HCT116 (cell line): ENCODE measurements around the gene MDFI. TPM values are rescaled to one million over a fixed set of nuclear protein-coding genes. Genes with fewer than 3 reads are reported as not detected.

Source experiments
- ATAC-seq: fragments of 200-7000 bp; cut with Tn5 transposase; 2 replicates; pipeline ENCODE4 v1.9.1; 2020; ENCODE audit warnings: mild to moderate bottlenecking, moderate library complexity
- BruUV-seq: library from RNA; stranded (reverse); fragments of 400-500 nt; replicated peaks from 2 replicates; lab custom pipeline; 2021; lab: Mats Ljungman, UMichigan
- CTCF ChIA-PET: fragments of 300-600 bp; sonication (Branson Sonifier 250); formaldehyde crosslinking; loops from one replicate; lab custom pipeline; 2021; ENCODE audit warnings: antibody characterized with exemption; lab: Charles Lee
- POLR2A ChIA-PET: fragments of 300-600, 350-600 bp; sonication (Branson Sonifier 250); formaldehyde crosslinking; loops from one replicate; lab custom pipeline; 2021; ENCODE audit warnings: antibody characterized with exemption; lab: Charles Lee
- RAD21 ChIA-PET, 2 experiments: fragments of 300-600 bp; sonication (Branson Sonifier 250); formaldehyde crosslinking; loops; one replicate each; lab custom pipeline; 2023; ENCODE audit warnings: low total read pairs in 2 of 2; ENCODE audit not compliant: uncharacterized antibody in 2 of 2, unreplicated experiment in 2 of 2, low non-redundant PET in 1 of 2; lab: Charles Lee
- DNase-seq: peaks from one replicate; pipeline ENCODE4 v3.0.0-alpha.2; 2010; ENCODE audit warnings: low read depth, low spot score
- H2AFZ ChIP-seq: fragments of 200-600 bp; shearing (Covaris generic), sonication (generic); 2 replicates; pipeline ENCODE4 v1.6.1; 2017; ENCODE audit warnings: low read depth, mixed run types, mixed read lengths, antibody characterized with exemption, low read length; ENCODE audit not compliant: poor library complexity, severe bottlenecking
- H3K27ac ChIP-seq: 2 replicates; pipeline ENCODE4 v1.5.1; 2012; ENCODE audit warnings: low read depth, low read length
- H3K27me3 ChIP-seq: fragments of 200-600 bp; sonication (generic); 2 replicates; pipeline ENCODE4 v1.6.1; 2016; ENCODE audit warnings: mixed run types, low read length, mixed read lengths; ENCODE audit not compliant: insufficient read depth
- H3K36me3 ChIP-seq, 2 experiments: fragments of 200-500 bp in 1 of 2; fragments of 200-600 bp in 1 of 2; sonication (Bioruptor generic) in 1 of 2; sonication (generic) in 1 of 2; 2 replicates each; pipeline versions ENCODE4 v1.5.1 to v1.6.1; 2014 to 2016; ENCODE audit warnings: low read length in 2 of 2, inconsistent platforms in 1 of 2, mixed read lengths in 1 of 2, mixed run types in 1 of 2; ENCODE audit not compliant: insufficient read depth in 2 of 2, control insufficient read depth in 1 of 2
- H3K4me1 ChIP-seq, 2 experiments: fragments of 200-600 bp in 1 of 2; sonication (generic) in 1 of 2; 2 replicates each; pipeline versions ENCODE4 v1.5.1 to v1.6.1; 2012 to 2017; ENCODE audit warnings: low read length in 2 of 2, inconsistent platforms in 1 of 2, mild to moderate bottlenecking in 1 of 2, mixed read lengths in 1 of 2, mixed run types in 1 of 2, moderate library complexity in 1 of 2; ENCODE audit not compliant: insufficient read depth in 2 of 2, control insufficient read depth in 1 of 2
- H3K4me2 ChIP-seq: fragments of 200-600 bp; sonication (generic); 2 replicates; pipeline ENCODE4 v1.6.1; 2017; ENCODE audit warnings: mixed run types, low read length, mixed read lengths
- H3K4me3 ChIP-seq, 2 experiments: fragments of 200-600 bp in 1 of 2; sonication (generic) in 1 of 2; replicated peaks in 1 of 2; 2 replicates each; pipeline ENCODE4 v1.5.1; 2011 to 2016; ENCODE audit warnings: low read length in 2 of 2, control low read depth in 1 of 2, low read depth in 1 of 2, mild to moderate bottlenecking in 1 of 2, mixed read lengths in 1 of 2, mixed run types in 1 of 2
- H3K79me2 ChIP-seq: fragments of 200-600 bp; sonication (generic); 2 replicates; pipeline ENCODE4 v1.6.1; 2017; ENCODE audit warnings: mild to moderate bottlenecking, mixed run types, low read length, moderate library complexity, mixed read lengths; ENCODE audit not compliant: insufficient read depth
- H3K9ac ChIP-seq: fragments of 200-600 bp; sonication (generic); 2 replicates; pipeline ENCODE4 v1.6.1; 2016; ENCODE audit warnings: low read length, mixed read lengths
- H3K9me2 ChIP-seq: fragments of 200-600 bp; sonication (generic), shearing (Covaris generic); 2 replicates; pipeline ENCODE4 v1.6.1; 2017; ENCODE audit warnings: mixed run types, mild to moderate bottlenecking, moderate library complexity; ENCODE audit not compliant: insufficient read depth
- H3K9me3 ChIP-seq, 2 experiments: fragments of 200-500 bp in 1 of 2; fragments of 200-600 bp in 1 of 2; sonication (Bioruptor generic) in 1 of 2; sonication (generic) in 1 of 2; 2 replicates each; pipeline ENCODE4 v1.6.1; 2014 to 2017; ENCODE audit warnings: low read length in 2 of 2, mixed read lengths in 2 of 2, inconsistent platforms in 1 of 2, low read depth in 1 of 2, mild to moderate bottlenecking in 1 of 2, mixed run types in 1 of 2, moderate library complexity in 1 of 2; ENCODE audit not compliant: control insufficient read depth in 1 of 2, insufficient read depth in 1 of 2
- H4K20me1 ChIP-seq: fragments of 200-600 bp; sonication (generic), shearing (Covaris generic); 2 replicates; pipeline ENCODE4 v1.6.1; 2017; ENCODE audit warnings: mixed run types, mild to moderate bottlenecking, moderate library complexity; ENCODE audit not compliant: insufficient read depth
- EGR1 ChIP-seq: IDR thresholded peaks from 2 replicates; pipeline ENCODE4 v1.6.1; 2012; ENCODE audit warnings: low read depth
- EZH2 ChIP-seq: fragments of 200-600 bp; sonication (generic); IDR thresholded peaks from 2 replicates; pipeline ENCODE4 v1.6.1; 2017; ENCODE audit warnings: antibody characterized with exemption, mixed run types
- EZH2phosphoT487 ChIP-seq: fragments of 200-600 bp; IDR thresholded peaks from 2 replicates; pipeline ENCODE4 v1.6.1; 2018; ENCODE audit warnings: antibody characterized with exemption, borderline replicate concordance
- JUND ChIP-seq: IDR thresholded peaks from 2 replicates; pipeline ENCODE4 v1.6.1; 2012
- SRF ChIP-seq: IDR thresholded peaks from 2 replicates; pipeline ENCODE4 v1.6.1; 2012; ENCODE audit warnings: low read depth
- ZFX ChIP-seq: fragments of 450-650 bp; IDR thresholded peaks from 2 replicates; pipeline ENCODE4 v1.6.1; 2017
- intact Hi-C: fragments of 100-400 bp; cut with micrococcal nuclease; formaldehyde crosslinking; loops from 2 replicates; pipeline ENCODE4 v1.10.0; 2022
- total RNA-seq: library from RNA; stranded (reverse); gene quantifications from one replicate; pipeline ENCODE4 v1.2.1, GENCODE V29; 2021; ENCODE audit not compliant: unreplicated experiment
- TF ChIP-seq, protein P1 (sequence below): IDR thresholded peaks from 2 replicates; pipeline ENCODE4 v1.6.1; 2012; ENCODE audit warnings: low read depth

MDFI gene
- total RNA-seq, 1 experiment from 2014 or later = 35.5 TPM

DNA sequence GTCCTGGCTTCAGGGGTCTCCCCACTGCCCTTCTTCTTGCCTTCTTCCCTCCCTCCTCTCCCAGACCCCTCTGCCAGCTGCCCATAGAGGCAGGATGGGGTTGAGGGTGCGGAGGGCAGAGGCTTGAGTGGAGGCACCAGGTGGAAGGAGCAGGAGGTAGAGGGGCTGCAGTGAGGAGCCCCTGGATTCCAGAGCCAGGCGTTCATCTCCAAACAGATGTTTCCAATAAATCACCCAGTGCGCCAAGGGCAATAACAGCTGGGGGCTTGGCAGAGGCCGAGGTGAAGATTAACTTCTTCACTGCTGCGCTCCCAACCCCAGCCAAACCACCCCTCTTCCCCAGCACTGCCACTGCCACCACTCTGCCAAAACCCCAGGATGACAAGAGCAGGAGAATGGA lies 10.7 kb downstream of the MDFI start (continued):
- TF ChIP-seq SRF (no peak), ZFX (no peak), EGR1 (no peak)
- TF ChIP-seq, protein P1, sequence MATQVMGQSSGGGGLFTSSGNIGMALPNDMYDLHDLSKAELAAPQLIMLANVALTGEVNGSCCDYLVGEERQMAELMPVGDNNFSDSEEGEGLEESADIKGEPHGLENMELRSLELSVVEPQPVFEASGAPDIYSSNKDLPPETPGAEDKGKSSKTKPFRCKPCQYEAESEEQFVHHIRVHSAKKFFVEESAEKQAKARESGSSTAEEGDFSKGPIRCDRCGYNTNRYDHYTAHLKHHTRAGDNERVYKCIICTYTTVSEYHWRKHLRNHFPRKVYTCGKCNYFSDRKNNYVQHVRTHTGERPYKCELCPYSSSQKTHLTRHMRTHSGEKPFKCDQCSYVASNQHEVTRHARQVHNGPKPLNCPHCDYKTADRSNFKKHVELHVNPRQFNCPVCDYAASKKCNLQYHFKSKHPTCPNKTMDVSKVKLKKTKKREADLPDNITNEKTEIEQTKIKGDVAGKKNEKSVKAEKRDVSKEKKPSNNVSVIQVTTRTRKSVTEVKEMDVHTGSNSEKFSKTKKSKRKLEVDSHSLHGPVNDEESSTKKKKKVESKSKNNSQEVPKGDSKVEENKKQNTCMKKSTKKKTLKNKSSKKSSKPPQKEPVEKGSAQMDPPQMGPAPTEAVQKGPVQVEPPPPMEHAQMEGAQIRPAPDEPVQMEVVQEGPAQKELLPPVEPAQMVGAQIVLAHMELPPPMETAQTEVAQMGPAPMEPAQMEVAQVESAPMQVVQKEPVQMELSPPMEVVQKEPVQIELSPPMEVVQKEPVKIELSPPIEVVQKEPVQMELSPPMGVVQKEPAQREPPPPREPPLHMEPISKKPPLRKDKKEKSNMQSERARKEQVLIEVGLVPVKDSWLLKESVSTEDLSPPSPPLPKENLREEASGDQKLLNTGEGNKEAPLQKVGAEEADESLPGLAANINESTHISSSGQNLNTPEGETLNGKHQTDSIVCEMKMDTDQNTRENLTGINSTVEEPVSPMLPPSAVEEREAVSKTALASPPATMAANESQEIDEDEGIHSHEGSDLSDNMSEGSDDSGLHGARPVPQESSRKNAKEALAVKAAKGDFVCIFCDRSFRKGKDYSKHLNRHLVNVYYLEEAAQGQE = no peak

DNA sequence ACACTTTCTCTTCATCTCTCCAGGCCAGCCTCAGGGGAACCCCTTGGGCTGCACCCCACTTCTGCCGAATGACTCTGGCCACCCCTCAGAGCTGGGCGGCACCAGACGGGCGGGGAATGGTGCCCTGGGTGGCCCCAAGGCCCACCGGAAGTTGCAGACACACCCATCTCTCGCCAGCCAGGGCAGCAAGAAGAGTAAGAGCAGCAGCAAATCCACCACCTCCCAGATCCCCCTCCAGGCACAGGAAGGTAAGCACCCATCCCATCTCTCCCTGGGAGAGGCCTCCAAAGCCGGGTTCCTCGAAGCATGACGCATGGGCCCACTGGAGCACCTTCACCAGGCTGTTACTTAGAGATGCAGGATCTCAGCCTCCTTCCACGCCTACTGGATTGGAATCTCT lies 11.3 kb downstream of the MDFI start:
- H3K4me3 ChIP-seq = no peak overlapping the region
- no peak overlapping the region for H3K4me2 ChIP-seq
- H3K79me2 ChIP-seq = no peaks in the 10 kb centered on the region
- DNase-seq = no peak
- ChIA-PET CTCF (no interaction called here), RAD21 (interaction anchor here in 1 of 2 experiments (0.7 kb wide), 1 partner anchor 285 kb away, joined by 3 read pairs; no protein-coding TSS in a partner anchor), POLR2A (no interaction called here)
- H3K4me1 ChIP-seq = peaks cover 0 to 1% of the 10 kb centered on the region in 2 experiments; a peak in 3 of 4 replicates
- H3K36me3 ChIP-seq = peaks cover 5 to 11% of the 10 kb centered on the region in 2 experiments; a peak in 2 of 4 replicates
- intact Hi-C loops = no loop called here
- no peak for ATAC-seq
- no TSS peak for BruUV-seq
- H3K9me3 ChIP-seq = no peaks in the 10 kb centered on the region
- H3K9ac ChIP-seq = no peak overlapping the region
- H3K27ac ChIP-seq = no peak overlapping the region
- no peaks in the 10 kb centered on the region for H4K20me1 ChIP-seq
- no peak for TF ChIP-seq EZH2
- no peak for TF ChIP-seq JUND
- no peak for TF ChIP-seq EZH2phosphoT487
- no peak overlapping the region for H2AFZ ChIP-seq
- H3K9me2 ChIP-seq = no peaks in the 10 kb centered on the region
- H3K27me3 ChIP-seq = no peaks in the 10 kb centered on the region
